Tibial artery (tissue), 4 donors: ENCODE data around the gene KRTAP19-6.

Experiments used
- DNase-seq, 2 donors: peaks; one replicate each; pipeline ENCODE4 v3.0.0-alpha.2; 2019
- H3K27ac ChIP-seq, 2 donors: fragments of 200-600 bp; sonication (generic) in 1 of 2; 1 replicate in 1 of 2; 2 replicates in 1 of 2; pipeline ENCODE4 v1.5.1; 2018 to 2019; ENCODE audit warnings: mild to moderate bottlenecking in 1 of 2
- H3K27me3 ChIP-seq, 2 donors: fragments of 200-600 bp; sonication (generic) in 1 of 2; one replicate each; pipeline versions ENCODE4 v1.5.1 to v1.6.0; 2016 to 2019
- H3K36me3 ChIP-seq, 3 donors: fragments of 200-600 bp; sonication (generic) in 2 of 3; one replicate each; pipeline ENCODE4 v1.5.1; 2016 to 2019; ENCODE audit warnings: mild to moderate bottlenecking in 2 of 3
- H3K4me1 ChIP-seq, 4 donors: fragments of 200-600 bp; sonication (generic) in 2 of 4; 1 replicate in 3 of 4; 2 replicates in 1 of 4; pipeline ENCODE4 v1.5.1; 2016 to 2019
- H3K4me3 ChIP-seq, 2 donors: fragments of 200-600 bp; sonication (generic) in 1 of 2; 1 replicate in 1 of 2; 2 replicates in 1 of 2; pipeline ENCODE4 v1.5.1; 2018 to 2019; ENCODE audit warnings: mild to moderate bottlenecking in 2 of 2
- H3K9me3 ChIP-seq, 3 donors: fragments of 200-600 bp; sonication (generic) in 1 of 3; one replicate each; pipeline ENCODE4 v1.5.1; 2016 to 2019
- intact Hi-C: fragments of 100-400 bp; cut with DNase I; formaldehyde crosslinking; loops from one replicate; pipeline ENCODE4 v1.15.0; 2023; ENCODE audit warnings: low total_unique reads
- TF ChIP-seq, protein P1 (sequence below), 2 experiments: fragments of 200-600 bp in 1 of 2; fragments of 450-650 bp in 1 of 2; IDR thresholded peaks; one replicate each; pipeline ENCODE4 v1.5.1; 2017 to 2019; ENCODE audit warnings: antibody characterized with exemption in 2 of 2, mild to moderate bottlenecking in 1 of 2, moderate library complexity in 1 of 2

The KRTAP19-6 gene

DNA sequence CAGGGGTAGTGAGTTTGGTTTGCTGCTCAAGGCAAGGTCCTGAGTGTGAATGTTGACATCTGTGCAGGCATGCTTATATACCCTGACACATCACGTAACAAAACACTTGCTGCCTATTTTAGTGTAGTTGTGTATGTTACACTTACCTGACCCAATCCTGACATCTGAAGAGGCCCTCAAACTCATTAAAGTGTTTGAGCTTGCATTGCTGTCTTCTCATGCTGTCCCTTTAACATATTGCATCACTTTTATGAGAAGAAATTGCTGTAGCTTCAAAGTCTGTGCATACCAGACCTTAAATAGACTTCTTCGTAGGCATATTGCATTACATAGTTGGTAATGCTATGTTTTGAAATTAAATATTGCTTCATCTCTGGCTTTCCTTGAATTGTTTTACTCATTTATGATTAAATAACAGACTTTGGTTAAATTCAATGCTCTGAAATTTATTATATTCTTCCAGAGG, 49.7 kb downstream of the KRTAP19-6 start, which contains the start of gene KRTAP19-3:
KRTAP19-3 (minus strand) TSS at position 51 of the 466 bp plus-strand sequence. CDS start 56 bp downstream, outside the sequence.
- H3K4me3 ChIP-seq, result no peak within 1 kb of the TSS
- no peaks in the 10 kb centered on the region for H3K4me1 ChIP-seq
- no peak for DNase-seq
- TF ChIP-seq, protein P1, sequence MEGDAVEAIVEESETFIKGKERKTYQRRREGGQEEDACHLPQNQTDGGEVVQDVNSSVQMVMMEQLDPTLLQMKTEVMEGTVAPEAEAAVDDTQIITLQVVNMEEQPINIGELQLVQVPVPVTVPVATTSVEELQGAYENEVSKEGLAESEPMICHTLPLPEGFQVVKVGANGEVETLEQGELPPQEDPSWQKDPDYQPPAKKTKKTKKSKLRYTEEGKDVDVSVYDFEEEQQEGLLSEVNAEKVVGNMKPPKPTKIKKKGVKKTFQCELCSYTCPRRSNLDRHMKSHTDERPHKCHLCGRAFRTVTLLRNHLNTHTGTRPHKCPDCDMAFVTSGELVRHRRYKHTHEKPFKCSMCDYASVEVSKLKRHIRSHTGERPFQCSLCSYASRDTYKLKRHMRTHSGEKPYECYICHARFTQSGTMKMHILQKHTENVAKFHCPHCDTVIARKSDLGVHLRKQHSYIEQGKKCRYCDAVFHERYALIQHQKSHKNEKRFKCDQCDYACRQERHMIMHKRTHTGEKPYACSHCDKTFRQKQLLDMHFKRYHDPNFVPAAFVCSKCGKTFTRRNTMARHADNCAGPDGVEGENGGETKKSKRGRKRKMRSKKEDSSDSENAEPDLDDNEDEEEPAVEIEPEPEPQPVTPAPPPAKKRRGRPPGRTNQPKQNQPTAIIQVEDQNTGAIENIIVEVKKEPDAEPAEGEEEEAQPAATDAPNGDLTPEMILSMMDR (IDR thresholded peaks at IDR 0.05), result no peak
- no peak within 1 kb of the TSS for H3K27ac ChIP-seq
- intact Hi-C loops, result no loop called here
- no peaks in the 10 kb centered on the region for H3K9me3 ChIP-seq
- H3K27me3 ChIP-seq, result no peaks in the 10 kb centered on the region
- H3K36me3 ChIP-seq, result no peaks in the 10 kb centered on the region
